ENCODE results near the gene OR10T2. TPM values are rescaled to one million over a fixed set of nuclear protein-coding genes. Genes with fewer than 3 reads are reported as not detected.

Gene OR10T2
- total and polyA plus RNA-seq, 2 of the 13 experiments (the other 11 are each of a cell fraction or from before 2014, with no cell fraction given) = not detected

DNA sequence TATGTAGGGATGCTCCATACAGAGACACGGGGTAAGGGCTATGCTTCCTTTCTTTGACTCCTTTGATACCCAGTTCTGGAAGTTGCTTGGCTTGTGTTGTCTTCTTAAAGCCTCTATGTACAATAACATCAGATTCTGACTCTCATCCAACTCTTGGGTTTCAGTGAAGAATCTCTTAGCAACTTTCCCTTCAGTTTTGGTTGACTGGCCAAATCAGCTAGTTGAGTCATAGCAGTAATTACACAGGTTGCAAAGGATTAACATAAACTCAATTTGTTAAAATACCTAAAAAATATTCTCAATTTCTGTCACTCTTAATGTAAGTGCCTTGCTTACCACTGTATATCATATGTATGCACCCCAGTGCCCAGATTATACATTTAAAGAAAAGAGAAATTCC is 36.3 kb downstream of the OR10T2 start:
- no peaks in the 10 kb centered on the region for H3K36me3 ChIP-seq (replicated peaks in 1 of 2; ENCODE audit: control insufficient read depth in 1 of 2, insufficient read depth in 2 of 2, low read length in 2 of 2)
- no peaks in the 10 kb centered on the region for H3K27me3 ChIP-seq (ENCODE audit: control insufficient read depth in 1 of 2, insufficient read depth in 2 of 2, low read length in 2 of 2)
- intact Hi-C loops (cut with micrococcal nuclease; ENCODE audit: unreplicated experiment) = no loop called here
- no peak overlapping the region for H3K27ac ChIP-seq (ENCODE audit: extremely low read length, insufficient read depth, low read length)
- no peak overlapping the region for H3K4me3 ChIP-seq (replicated peaks in 1 of 3; ENCODE audit: insufficient read depth in 1 of 3, low read depth in 2 of 3, low read length in 3 of 3)
- H3K9ac ChIP-seq (ENCODE audit: insufficient read depth, low read depth, low read length) = no peak overlapping the region
- no peak overlapping the region for H2AFZ ChIP-seq (ENCODE audit: low read length)
- no TSS peak for BruUV-seq (replicated peaks)
- no peak for DNase-seq (ENCODE audit: low spot score)
- no peaks in the 10 kb centered on the region for H3K4me1 ChIP-seq (ENCODE audit: insufficient read depth, low read length)
- FAIRE-seq = no peak
- H3K9me3 ChIP-seq (ENCODE audit: low read length) = peaks cover 73% of the 10 kb centered on the region
- no peak overlapping the region for H3K4me2 ChIP-seq (ENCODE audit: low read depth, low read length)
- no peaks in the 10 kb centered on the region for H3K79me2 ChIP-seq (ENCODE audit: insufficient read depth, low read length)
- CTCF ChIA-PET (ENCODE audit: low intra/inter-chr PET ratio, low total read pairs) = no interaction called here
- 0% methylated on average over 1 of the region's 1 CpG for WGBS (ENCODE audit: low lambda C conversion rate)
- POLR2A ChIA-PET = no interaction called here
- H4K20me1 ChIP-seq (ENCODE audit: insufficient read depth, low read length) = no peaks in the 10 kb centered on the region
- no peak for ATAC-seq
- in situ Hi-C loops (cut with HindIII; ENCODE audit: extremely low pct_ligation_motif_present, low pct_unique_long_range_greater_than_20kb) = no loop called here
- TF ChIP-seq HNRNPLL (IDR thresholded peaks at IDR 0.05; ENCODE audit: low read depth, low read length, poor library complexity, severe bottlenecking) = no peak
- no peak for TF ChIP-seq FOXP1 (IDR thresholded peaks at IDR 0.05)
- TF ChIP-seq FOXP1 (CRISPR knock-in tag; IDR thresholded peaks at IDR 0.05) = no peak
- no peak for TF ChIP-seq PAXIP1 (CRISPR knock-in tag; conservative IDR thresholded peaks at IDR 0.05)
- TF ChIP-seq, protein P1, sequence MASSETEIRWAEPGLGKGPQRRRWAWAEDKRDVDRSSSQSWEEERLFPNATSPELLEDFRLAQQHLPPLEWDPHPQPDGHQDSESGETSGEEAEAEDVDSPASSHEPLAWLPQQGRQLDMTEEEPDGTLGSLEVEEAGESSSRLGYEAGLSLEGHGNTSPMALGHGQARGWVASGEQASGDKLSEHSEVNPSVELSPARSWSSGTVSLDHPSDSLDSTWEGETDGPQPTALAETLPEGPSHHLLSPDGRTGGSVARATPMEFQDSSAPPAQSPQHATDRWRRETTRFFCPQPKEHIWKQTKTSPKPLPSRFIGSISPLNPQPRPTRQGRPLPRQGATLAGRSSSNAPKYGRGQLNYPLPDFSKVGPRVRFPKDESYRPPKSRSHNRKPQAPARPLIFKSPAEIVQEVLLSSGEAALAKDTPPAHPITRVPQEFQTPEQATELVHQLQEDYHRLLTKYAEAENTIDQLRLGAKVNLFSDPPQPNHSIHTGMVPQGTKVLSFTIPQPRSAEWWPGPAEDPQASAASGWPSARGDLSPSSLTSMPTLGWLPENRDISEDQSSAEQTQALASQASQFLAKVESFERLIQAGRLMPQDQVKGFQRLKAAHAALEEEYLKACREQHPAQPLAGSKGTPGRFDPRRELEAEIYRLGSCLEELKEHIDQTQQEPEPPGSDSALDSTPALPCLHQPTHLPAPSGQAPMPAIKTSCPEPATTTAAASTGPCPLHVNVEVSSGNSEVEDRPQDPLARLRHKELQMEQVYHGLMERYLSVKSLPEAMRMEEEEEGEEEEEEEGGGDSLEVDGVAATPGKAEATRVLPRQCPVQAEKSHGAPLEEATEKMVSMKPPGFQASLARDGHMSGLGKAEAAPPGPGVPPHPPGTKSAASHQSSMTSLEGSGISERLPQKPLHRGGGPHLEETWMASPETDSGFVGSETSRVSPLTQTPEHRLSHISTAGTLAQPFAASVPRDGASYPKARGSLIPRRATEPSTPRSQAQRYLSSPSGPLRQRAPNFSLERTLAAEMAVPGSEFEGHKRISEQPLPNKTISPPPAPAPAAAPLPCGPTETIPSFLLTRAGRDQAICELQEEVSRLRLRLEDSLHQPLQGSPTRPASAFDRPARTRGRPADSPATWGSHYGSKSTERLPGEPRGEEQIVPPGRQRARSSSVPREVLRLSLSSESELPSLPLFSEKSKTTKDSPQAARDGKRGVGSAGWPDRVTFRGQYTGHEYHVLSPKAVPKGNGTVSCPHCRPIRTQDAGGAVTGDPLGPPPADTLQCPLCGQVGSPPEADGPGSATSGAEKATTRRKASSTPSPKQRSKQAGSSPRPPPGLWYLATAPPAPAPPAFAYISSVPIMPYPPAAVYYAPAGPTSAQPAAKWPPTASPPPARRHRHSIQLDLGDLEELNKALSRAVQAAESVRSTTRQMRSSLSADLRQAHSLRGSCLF (CRISPR knock-in tag; IDR thresholded peaks at IDR 0.05; ENCODE audit: borderline replicate concordance) = no peak
- no peak for TF ChIP-seq ZNF382 (CRISPR knock-in tag; IDR thresholded peaks at IDR 0.05; ENCODE audit: borderline replicate concordance)
- TF ChIP-seq SCMH1 (CRISPR knock-in tag; IDR thresholded peaks at IDR 0.05; ENCODE audit: borderline replicate concordance) = no peak
- TF ChIP-seq, protein P2, sequence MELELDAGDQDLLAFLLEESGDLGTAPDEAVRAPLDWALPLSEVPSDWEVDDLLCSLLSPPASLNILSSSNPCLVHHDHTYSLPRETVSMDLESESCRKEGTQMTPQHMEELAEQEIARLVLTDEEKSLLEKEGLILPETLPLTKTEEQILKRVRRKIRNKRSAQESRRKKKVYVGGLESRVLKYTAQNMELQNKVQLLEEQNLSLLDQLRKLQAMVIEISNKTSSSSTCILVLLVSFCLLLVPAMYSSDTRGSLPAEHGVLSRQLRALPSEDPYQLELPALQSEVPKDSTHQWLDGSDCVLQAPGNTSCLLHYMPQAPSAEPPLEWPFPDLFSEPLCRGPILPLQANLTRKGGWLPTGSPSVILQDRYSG (CRISPR knock-in tag; IDR thresholded peaks at IDR 0.05) = no peak
- no peak for TF ChIP-seq SMARCE1 (IDR thresholded peaks at IDR 0.05; ENCODE audit: borderline replicate concordance)
- no peak for TF ChIP-seq ZNF383 (CRISPR knock-in tag; IDR thresholded peaks at IDR 0.05; ENCODE audit: borderline replicate concordance)
- TF ChIP-seq SP4 (CRISPR knock-in tag; IDR thresholded peaks at IDR 0.05) = no peak

All from HepG2 (cell line).